Right cardiac atrium (tissue), 5 donors: Measurements from ENCODE around the gene IGF2BP1. TPM values are rescaled to one million over a fixed set of nuclear protein-coding genes. Genes with fewer than 3 reads are reported as not detected.

Experiments used
- ATAC-seq, 2 donors: fragments of 200-7000 bp; cut with Tn5 transposase; one replicate each; pipeline versions ENCODE4 v1.8.0 to v1.9.1; 2020; ENCODE audit warnings: moderate library complexity in 2 of 2, mild to moderate bottlenecking in 1 of 2
- DNase-seq, 3 donors: peaks; one replicate each; pipeline ENCODE4 v3.0.0-alpha.2; 2020
- H3K27ac ChIP-seq: one replicate; pipeline ENCODE4 v1.5.1; 2013; ENCODE audit warnings: mild to moderate bottlenecking, low read length, control low read depth, moderate library complexity
- H3K27me3 ChIP-seq: one replicate; pipeline ENCODE4 v1.6.1; 2013; ENCODE audit not compliant: control insufficient read depth, insufficient read depth
- H3K4me1 ChIP-seq: one replicate; pipeline ENCODE4 v1.6.1; 2013; ENCODE audit warnings: low read length; ENCODE audit not compliant: control insufficient read depth, insufficient read depth
- H3K4me3 ChIP-seq: one replicate; pipeline ENCODE4 v1.5.1; 2013; ENCODE audit warnings: low read length, control low read depth
- H3K9me3 ChIP-seq: one replicate; pipeline ENCODE4 v1.6.1; 2013; ENCODE audit warnings: low read length; ENCODE audit not compliant: control insufficient read depth
- WGBS: extraction: QIAGEN DNeasy Blood & Tissue Kit; methylation state at CpG from one replicate; pipeline ENCODE4 v1.1.7; 2013; 5-methylcytosine and 5-hydroxymethylcytosine counted together
- intact Hi-C, 4 donors: fragments of 100-400 bp; cut with DNase I; formaldehyde crosslinking; loops; one replicate each; pipeline versions ENCODE4 v1.11.0 to v1.14.0; 2022 to 2023
- long read RNA-seq, 4 donors: library from polyadenylated mRNA; unstranded; transcript quantifications; one replicate each; pipeline ENCODE4 v2.0.0, GENCODE V29; 2020 to 2021
- polyA plus RNA-seq: library from polyadenylated mRNA; stranded (reverse); fragments of 200-250 nt; gene quantifications from one replicate; pipeline ENCODE4 v1.2.3, GENCODE V29; 2013
- total RNA-seq, 4 donors: library from RNA; stranded (reverse); fragmentation: NEBNext Ultra II Directional; extraction: Animal tissue kit (Norgen Biotek cat#: 25700); gene quantifications; one replicate each; pipeline ENCODE4 v1.2.1, GENCODE V29; 2021
- donor health status: healthy with polysubstance abuse.
- donor health status: DM: no; HTN: yes; CAD: no.
- donor health status: DM: no; HTN: no; CAD: no.
- donor health status: DM: no; HTN: yes; CAD: no; lungs with severe emphysema.
- donor health status: DM: yes; HTN: yes; CAD: no.

The IGF2BP1 gene
- total RNA-seq = not detected
- not detected for polyA plus RNA-seq
- long read RNA-seq, donor 1 = 0 reads
- long read RNA-seq, donor 2 = 0 reads
- long read RNA-seq, donor 3 = 0 reads
- long read RNA-seq, donor 4 = 0 reads

- H3K9me3 ChIP-seq = no peaks in the 10 kb centered on the region
- peak; percentile 26 to 29 for ATAC-seq
- 1% methylated on average over 62 of the region's 62 CpGs for WGBS
- H3K4me3 ChIP-seq = peak within 1 kb of the TSS; percentile 23
- peak in 2 of 3 donors; percentile 45 to 49 for DNase-seq
- H3K27me3 ChIP-seq = peaks cover 5% of the 10 kb centered on the region
- H3K4me1 ChIP-seq = peaks cover 3% of the 10 kb centered on the region
- intact Hi-C loops = no loop called here
- no peak within 1 kb of the TSS for H3K27ac ChIP-seq
Measured at GRCh38 chr17:48997103-48997826, at the start of gene IGF2BP1. Gene IGF2BP1 (plus strand): TSS chr17:48997385. CDS start chr17:48997746, 361 bp downstream.

- Histone ChIP-seq H3K27me3 (no peaks in the 10 kb centered on the region), H3K9me3 (no peaks in the 10 kb centered on the region), H3K4me1 (no peaks in the 10 kb centered on the region), H3K27ac (no peak overlapping the region), H3K4me3 (no peak overlapping the region)
- WGBS = 79% methylated on average over 5 of the region's 5 CpGs
- no peak for DNase-seq
- intact Hi-C loops = no loop called here
- no peak for ATAC-seq
Measured at GRCh38 chr17:48951572-48951971, 45.6 kb upstream of the IGF2BP1 start.

- DNase-seq (no peak), ATAC-seq (no peak)
- Histone ChIP-seq H3K27ac (no peak overlapping the region), H3K9me3 (no peaks in the 10 kb centered on the region), H3K4me1 (no peaks in the 10 kb centered on the region), H3K27me3 (no peaks in the 10 kb centered on the region), H3K4me3 (no peak overlapping the region)
- WGBS = 36% methylated on average over 5 of the region's 5 CpGs
- intact Hi-C loops = no loop called here
Measured at GRCh38 chr17:48952904-48953303, 44.3 kb upstream of the IGF2BP1 start.

- Histone ChIP-seq H3K4me1 (no peaks in the 10 kb centered on the region), H3K27me3 (no peaks in the 10 kb centered on the region), H3K9me3 (no peaks in the 10 kb centered on the region), H3K27ac (no peak overlapping the region), H3K4me3 (no peak overlapping the region)
- intact Hi-C loops = no loop called here
- 32% methylated on average over 7 of the region's 7 CpGs for WGBS
- no peak for ATAC-seq
- no peak for DNase-seq
Measured at GRCh38 chr17:48954300-48954755, 42.9 kb upstream of the IGF2BP1 start.

GRCh38 chr17:48960834-48961515, 36.2 kb upstream of the IGF2BP1 start:
- DNase-seq (no peak), ATAC-seq (no peak)
- Histone ChIP-seq H3K9me3 (no peaks in the 10 kb centered on the region), H3K27me3 (no peaks in the 10 kb centered on the region), H3K27ac (no peak overlapping the region), H3K4me1 (no peaks in the 10 kb centered on the region), H3K4me3 (no peak overlapping the region)
- intact Hi-C loops = no loop called here
- 20% methylated on average over 11 of the region's 11 CpGs for WGBS

- Histone ChIP-seq H3K9me3 (no peaks in the 10 kb centered on the region), H3K4me3 (no peak overlapping the region), H3K27me3 (no peaks in the 10 kb centered on the region), H3K4me1 (no peaks in the 10 kb centered on the region), H3K27ac (no peak overlapping the region)
- DNase-seq = no peak
- intact Hi-C loops = no loop called here
- no peak for ATAC-seq
- WGBS = 27% methylated on average over 10 of the region's 10 CpGs
Measured at GRCh38 chr17:48961516-48962233, 35.5 kb upstream of the IGF2BP1 start.

GRCh38 chr17:48970224-48970623, 27.0 kb upstream of the IGF2BP1 start:
- H3K9me3 ChIP-seq = no peaks in the 10 kb centered on the region
- 19% methylated on average over 4 of the region's 4 CpGs for WGBS
- DNase-seq = no peak
- no peak overlapping the region for H3K4me3 ChIP-seq
- ATAC-seq = no peak
- H3K4me1 ChIP-seq = no peaks in the 10 kb centered on the region
- no peak overlapping the region for H3K27ac ChIP-seq
- intact Hi-C loops = no loop called here
- peaks cover 2% of the 10 kb centered on the region for H3K27me3 ChIP-seq

GRCh38 chr17:48970865-48971687, 26.1 kb upstream of the IGF2BP1 start:
- H3K4me3 ChIP-seq = no peak overlapping the region
- no peaks in the 10 kb centered on the region for H3K4me1 ChIP-seq
- intact Hi-C loops = no loop called here
- DNase-seq (no peak), ATAC-seq (no peak)
- 86% methylated on average over 12 of the region's 12 CpGs for WGBS
- no peaks in the 10 kb centered on the region for H3K9me3 ChIP-seq
- H3K27ac ChIP-seq = no peak overlapping the region
- H3K27me3 ChIP-seq = peaks cover 2% of the 10 kb centered on the region

- 59% methylated on average over 7 of the region's 7 CpGs for WGBS
- Histone ChIP-seq H3K27ac (no peak overlapping the region), H3K27me3 (peaks cover 2% of the 10 kb centered on the region), H3K9me3 (no peaks in the 10 kb centered on the region), H3K4me1 (no peaks in the 10 kb centered on the region), H3K4me3 (no peak overlapping the region)
- intact Hi-C loops = no loop called here
- ATAC-seq (no peak), DNase-seq (no peak)
Measured at GRCh38 chr17:48972749-48973097, 24.5 kb upstream of the IGF2BP1 start.

- no peak for DNase-seq
- intact Hi-C loops = no loop called here
- 49% methylated on average over 3 of the region's 3 CpGs for WGBS
- H3K4me3 ChIP-seq = no peak overlapping the region
- H3K27me3 ChIP-seq = peaks cover 2% of the 10 kb centered on the region
- no peaks in the 10 kb centered on the region for H3K4me1 ChIP-seq
- H3K27ac ChIP-seq = no peak overlapping the region
- no peak for ATAC-seq
- H3K9me3 ChIP-seq = no peaks in the 10 kb centered on the region
Measured at GRCh38 chr17:48973806-48974205, 23.4 kb upstream of the IGF2BP1 start.
